SU-DHL-6 (cell line): ENCODE data around the gene PIGK.

Experiments used
- EZH2phosphoT487 ChIP-seq: fragments of 200-600 bp; sonication (generic), shearing (Covaris generic); conservative IDR thresholded peaks from 2 replicates; pipeline ENCODE4 v1.6.1; 2018; ENCODE audit warnings: mild to moderate bottlenecking, antibody characterized with exemption, low read length, moderate library complexity, mixed read lengths
- TF ChIP-seq, protein P1 (sequence below): fragments of 200-600 bp; sonication (generic); IDR thresholded peaks from one replicate; pipeline ENCODE4 v1.5.1; 2017; ENCODE audit warnings: antibody characterized with exemption, mild to moderate bottlenecking, low read length, moderate library complexity; ENCODE audit not compliant: insufficient read depth, poor library complexity, severe bottlenecking

DNA sequence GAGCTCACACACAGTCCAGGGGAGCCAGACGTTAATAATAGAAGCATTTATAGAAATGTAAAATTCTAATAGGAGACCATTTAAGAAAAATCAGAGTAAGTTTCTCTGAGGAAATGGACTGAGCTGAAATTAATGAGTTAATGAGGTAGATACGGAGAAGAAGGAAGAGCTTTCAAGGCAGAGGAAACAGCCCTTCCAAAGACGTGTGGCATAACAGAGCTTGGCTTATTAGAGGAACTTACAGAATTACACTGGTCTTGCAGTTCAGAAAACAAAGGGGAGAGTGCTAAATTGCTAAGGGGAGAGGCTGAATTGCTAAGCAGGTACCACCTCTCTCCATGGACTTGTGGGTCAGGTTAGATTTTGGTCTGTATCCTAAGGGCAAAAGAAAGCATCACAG, 8.2 kb upstream of the PIGK start:
- TF ChIP-seq, protein P1, sequence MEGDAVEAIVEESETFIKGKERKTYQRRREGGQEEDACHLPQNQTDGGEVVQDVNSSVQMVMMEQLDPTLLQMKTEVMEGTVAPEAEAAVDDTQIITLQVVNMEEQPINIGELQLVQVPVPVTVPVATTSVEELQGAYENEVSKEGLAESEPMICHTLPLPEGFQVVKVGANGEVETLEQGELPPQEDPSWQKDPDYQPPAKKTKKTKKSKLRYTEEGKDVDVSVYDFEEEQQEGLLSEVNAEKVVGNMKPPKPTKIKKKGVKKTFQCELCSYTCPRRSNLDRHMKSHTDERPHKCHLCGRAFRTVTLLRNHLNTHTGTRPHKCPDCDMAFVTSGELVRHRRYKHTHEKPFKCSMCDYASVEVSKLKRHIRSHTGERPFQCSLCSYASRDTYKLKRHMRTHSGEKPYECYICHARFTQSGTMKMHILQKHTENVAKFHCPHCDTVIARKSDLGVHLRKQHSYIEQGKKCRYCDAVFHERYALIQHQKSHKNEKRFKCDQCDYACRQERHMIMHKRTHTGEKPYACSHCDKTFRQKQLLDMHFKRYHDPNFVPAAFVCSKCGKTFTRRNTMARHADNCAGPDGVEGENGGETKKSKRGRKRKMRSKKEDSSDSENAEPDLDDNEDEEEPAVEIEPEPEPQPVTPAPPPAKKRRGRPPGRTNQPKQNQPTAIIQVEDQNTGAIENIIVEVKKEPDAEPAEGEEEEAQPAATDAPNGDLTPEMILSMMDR: no peak
- no peak for TF ChIP-seq EZH2phosphoT487
